RWPE1 (cell line): ENCODE measurements around the gene RTN4IP1.

Source experiments
- CTCF ChIA-PET: fragments of 350-600 bp; sonication (Branson Sonifier 250); formaldehyde crosslinking; extraction: SDS; loops from one replicate; lab custom pipeline; 2021; lab: Yijun Ruan, JAX
- POLR2A ChIA-PET: fragments of 400-600 bp; formaldehyde crosslinking; extraction: SDS; loops from one replicate; lab custom pipeline; 2020; ENCODE audit warnings: antibody characterized with exemption; ENCODE audit not compliant: low non-redundant PET; lab: Yijun Ruan, JAX
- DNase-seq: peaks from one replicate; pipeline ENCODE4 v3.0.0; 2012; ENCODE audit warnings: low spot score
- H3K27ac ChIP-seq: fragments of 450-650 bp; 2 replicates; pipeline ENCODE4 v1.5.1; 2017
- CTCF ChIP-seq: fragments of 450-650 bp; conservative IDR thresholded peaks from 2 replicates; pipeline ENCODE4 v1.5.1; 2017; ENCODE audit warnings: low read depth, mild to moderate bottlenecking

RTN4IP1 gene

DNA sequence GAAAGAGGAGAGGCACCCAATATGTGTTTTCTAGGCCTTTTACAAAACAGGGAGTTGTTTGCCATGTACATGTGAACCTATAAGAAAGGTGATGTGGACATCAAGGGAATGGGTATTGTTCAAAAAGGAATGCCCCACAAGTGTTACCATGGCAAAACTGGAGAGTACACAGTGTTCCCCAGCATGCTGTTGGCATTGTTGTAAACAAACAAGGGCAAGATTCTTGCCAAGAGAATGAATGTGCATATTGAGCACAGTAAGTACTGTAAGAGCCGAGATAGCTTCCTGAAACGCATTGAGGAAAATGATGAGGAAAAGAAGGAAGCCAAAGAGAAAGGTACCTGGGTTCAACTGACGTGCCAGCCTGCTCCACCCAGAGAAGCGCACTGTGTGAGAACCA, 13.2 kb upstream of the RTN4IP1 start:
- ChIA-PET POLR2A (no interaction called here), CTCF (no interaction called here)
- no peak for TF ChIP-seq CTCF
- H3K27ac ChIP-seq: no peak overlapping the region
- DNase-seq: no peak

DNA sequence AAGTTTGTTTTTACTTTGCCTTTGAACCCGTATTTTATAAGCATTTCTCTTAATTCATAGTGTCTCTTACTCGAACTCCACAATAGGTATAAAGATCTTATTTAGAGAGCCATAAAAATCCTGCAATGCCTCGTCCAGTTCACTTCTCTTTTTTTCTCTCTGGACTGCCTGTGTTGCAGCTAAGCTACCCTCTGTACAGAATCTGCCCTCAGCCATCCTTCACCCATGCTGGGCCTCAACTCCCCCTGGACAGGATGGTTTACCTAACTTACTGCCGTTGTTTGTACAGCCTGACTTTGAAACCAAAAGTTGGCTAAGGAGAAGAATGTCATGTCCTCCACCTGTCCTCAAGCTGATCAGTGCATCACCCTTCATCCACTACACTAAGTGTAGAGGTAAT, 10.5 kb upstream of the RTN4IP1 start:
- ChIA-PET CTCF (interaction anchor here (0.6 kb wide), 2 partner anchors 20 to 78 kb away, joined by 5 to 8 read pairs; no protein-coding TSS in a partner anchor), POLR2A (no interaction called here)
- H3K27ac ChIP-seq: no peak overlapping the region
- no peak for TF ChIP-seq CTCF
- no peak for DNase-seq

DNA sequence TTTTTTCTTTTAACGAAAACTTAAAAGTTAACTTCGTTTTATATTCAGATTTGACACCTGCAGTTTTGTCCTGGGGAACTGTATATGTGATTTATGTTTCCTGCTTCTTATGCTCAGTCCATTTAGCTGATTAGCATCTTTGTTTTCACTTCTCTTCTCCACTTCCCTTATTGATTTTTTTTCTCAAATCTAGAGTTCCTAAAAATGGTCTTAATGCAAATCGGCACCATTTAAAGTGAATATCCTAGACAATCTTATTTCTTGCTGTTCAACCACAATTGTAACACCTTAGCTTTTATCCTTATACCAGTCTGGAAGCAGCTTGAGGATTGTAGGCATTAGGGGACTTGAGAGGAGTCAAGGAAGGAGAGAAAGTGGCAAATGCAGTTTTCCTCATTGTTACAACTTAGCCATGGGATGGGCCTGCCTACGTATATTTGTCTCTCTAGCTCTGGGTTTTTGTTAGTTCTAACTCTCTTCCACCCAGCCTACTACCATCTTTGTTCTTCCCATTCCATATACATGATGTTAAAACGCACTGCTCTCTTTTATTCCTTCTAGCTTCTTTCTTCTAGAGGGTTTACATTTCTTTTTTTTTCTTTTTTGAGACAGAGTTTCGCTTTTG, 8.5 kb upstream of the RTN4IP1 start:
- no peak overlapping the region for H3K27ac ChIP-seq
- DNase-seq: no peak
- ChIA-PET POLR2A (no interaction called here), CTCF (interaction anchor here (0.6 to 0.7 kb wide), 2 partner anchors 246 to 1106 kb away, joined by 3 to 4 read pairs; no protein-coding TSS in a partner anchor)
- no peak for TF ChIP-seq CTCF

DNA sequence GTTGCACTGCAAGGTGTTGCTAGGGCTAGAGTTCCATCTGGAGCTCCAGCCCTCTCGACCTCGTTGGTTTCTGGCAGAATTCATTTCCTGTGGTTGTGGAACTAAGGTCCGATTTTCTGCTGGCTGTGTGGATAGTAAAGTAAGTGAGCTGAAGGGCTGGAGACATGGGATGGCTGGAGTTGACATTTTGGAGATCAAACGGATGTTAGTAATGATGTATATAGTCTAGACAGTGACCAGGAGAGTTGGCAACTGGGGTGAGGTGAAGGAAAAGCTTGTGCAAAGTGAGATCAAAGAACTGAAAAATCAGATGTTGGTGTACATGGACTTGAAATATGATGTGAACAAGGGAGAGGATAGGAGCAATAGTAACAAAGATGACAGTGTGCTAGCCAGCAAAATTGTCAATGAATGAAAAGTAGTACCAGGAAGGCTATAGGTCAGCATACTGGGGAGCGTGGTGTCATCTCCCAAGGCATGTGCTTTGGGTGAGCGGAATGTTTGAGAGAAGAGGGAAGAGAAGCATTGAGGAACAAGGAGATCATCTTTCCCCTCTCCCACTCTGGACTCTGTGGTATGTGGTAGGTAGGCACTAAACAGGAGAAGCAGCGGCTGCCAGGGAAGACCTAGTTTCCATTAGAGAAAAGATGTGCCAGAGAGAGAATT, 7.9 kb upstream of the RTN4IP1 start:
- H3K27ac ChIP-seq: no peak overlapping the region
- POLR2A ChIA-PET: no interaction called here

GRCh38 chr6:106634565-106634964, 5.3 kb upstream of the RTN4IP1 start:
- no peak for TF ChIP-seq CTCF
- POLR2A ChIA-PET: no interaction called here
- no peak for DNase-seq
- H3K27ac ChIP-seq: no peak overlapping the region
- CTCF ChIA-PET: no interaction called here

More for the DNA sequence above, 7.9 kb upstream of the RTN4IP1 start:
- CTCF ChIA-PET: interaction anchor here (0.6 kb wide), 1 partner anchor 1107 kb away, joined by 3 read pairs; no protein-coding TSS in a partner anchor
- no peak for TF ChIP-seq CTCF
- no peak for DNase-seq

DNA sequence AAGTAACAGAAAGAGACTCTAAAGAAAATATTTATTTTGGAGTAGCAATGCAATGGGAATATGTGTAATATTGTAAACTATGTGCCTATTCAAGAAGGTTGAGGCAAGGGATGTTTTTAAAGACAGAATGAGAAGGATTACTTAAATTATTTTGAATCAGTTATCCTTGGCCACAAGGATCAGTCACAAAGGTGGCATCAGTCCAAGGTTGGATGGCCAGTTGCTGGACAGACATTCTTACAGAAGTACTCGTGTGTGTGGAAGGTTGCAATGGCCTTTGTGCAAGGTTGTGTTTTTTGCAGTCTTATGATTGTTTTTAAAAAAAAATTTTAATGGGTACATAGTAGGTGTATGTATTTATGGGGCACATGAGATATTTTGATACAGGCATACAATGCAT, 2.0 kb upstream of the RTN4IP1 start:
- TF ChIP-seq CTCF: no peak
- ChIA-PET CTCF (no interaction called here), POLR2A (no interaction called here)
- no peak overlapping the region for H3K27ac ChIP-seq
- DNase-seq: no peak
